PC-3 (cell line): Measurements from ENCODE around the gene PPFIBP2. TPM values are rescaled to one million over a fixed set of nuclear protein-coding genes. Genes with fewer than 3 reads are reported as not detected.

Experiments used
- ATAC-seq: fragments of 200-7000 bp; cut with Tn5 transposase; 2 replicates; pipeline ENCODE4 v1.9.1; 2020; ENCODE audit warnings: mild to moderate bottlenecking, moderate library complexity
- BruUV-seq: library from RNA; stranded (reverse); fragments of 400-500 nt; replicated peaks from 2 replicates; lab custom pipeline; 2021; lab: Mats Ljungman, UMichigan
- CTCF ChIA-PET: fragments of 300-600 bp; sonication (Branson Sonifier 250); formaldehyde crosslinking; loops from one replicate; lab custom pipeline; 2022; ENCODE audit warnings: antibody characterized with exemption; lab: Charles Lee
- POLR2A ChIA-PET: fragments of 300-600 bp; sonication (Branson Sonifier 250); formaldehyde crosslinking; loops from one replicate; lab custom pipeline; 2022; ENCODE audit warnings: antibody characterized with exemption; ENCODE audit not compliant: unreplicated experiment; lab: Charles Lee
- DNase-seq: peaks from one replicate; pipeline ENCODE4 v3.0.0-alpha.2; 2015
- H2AFZ ChIP-seq: fragments of 300-600 bp; sonication (generic); 2 replicates; pipeline ENCODE4 v1.6.0; 2016; ENCODE audit warnings: antibody characterized with exemption, low read length
- H3F3A ChIP-seq: fragments of 300-600 bp; sonication (generic); one replicate; pipeline ENCODE4 v1.6.0; 2017; ENCODE audit warnings: antibody characterized with exemption, low read length, control low read depth, mild to moderate bottlenecking; ENCODE audit not compliant: unreplicated experiment
- H3K27ac ChIP-seq: fragments of 300-600 bp; sonication (generic); 2 replicates; pipeline ENCODE4 v1.5.1; 2016; ENCODE audit warnings: mild to moderate bottlenecking, low read length
- H3K27me3 ChIP-seq: fragments of 300-600 bp; sonication (generic); 2 replicates; pipeline ENCODE4 v1.6.1; 2016; ENCODE audit warnings: low read length, mixed read lengths
- H3K36me3 ChIP-seq: fragments of 300-600 bp; sonication (generic); 2 replicates; pipeline ENCODE4 v1.6.1; 2016; ENCODE audit warnings: low read depth, mixed run types, low read length, mixed read lengths
- H3K4me1 ChIP-seq: fragments of 300-600 bp; sonication (generic); 2 replicates; pipeline ENCODE4 v1.5.1; 2016; ENCODE audit warnings: low read length; ENCODE audit not compliant: insufficient read depth
- H3K4me2 ChIP-seq: fragments of 300-600 bp; sonication (generic); 2 replicates; pipeline ENCODE4 v1.6.0; 2016; ENCODE audit warnings: low read length
- H3K4me3 ChIP-seq: fragments of 300-600 bp; sonication (generic); 2 replicates; pipeline ENCODE4 v1.5.1; 2016; ENCODE audit warnings: mild to moderate bottlenecking, low read length, mixed read lengths
- H3K79me2 ChIP-seq: fragments of 300-600 bp; sonication (generic); 2 replicates; pipeline ENCODE4 v1.6.1; 2017; ENCODE audit warnings: low read length, mixed read lengths
- H3K9ac ChIP-seq: fragments of 300-600 bp; sonication (generic); 2 replicates; pipeline ENCODE4 v1.6.0; 2016; ENCODE audit warnings: mild to moderate bottlenecking, low read length
- H3K9me2 ChIP-seq: fragments of 300-600 bp; sonication (generic); replicated peaks from 2 replicates; pipeline ENCODE4 v1.6.1; 2016; ENCODE audit warnings: mixed run types, low read length, mixed read lengths
- H3K9me3 ChIP-seq: fragments of 300-600 bp; sonication (generic); 2 replicates; pipeline ENCODE4 v1.6.1; 2016; ENCODE audit warnings: low read length, mixed read lengths
- H4K20me1 ChIP-seq: fragments of 300-600 bp; sonication (generic); 2 replicates; pipeline ENCODE4 v1.6.1; 2016; ENCODE audit warnings: low read length, mixed read lengths
- EZH2 ChIP-seq: fragments of 300-600 bp; sonication (generic); IDR thresholded peaks from one replicate; pipeline ENCODE4 v1.6.1; 2017; ENCODE audit warnings: antibody characterized with exemption, mild to moderate bottlenecking, low read length; ENCODE audit not compliant: unreplicated experiment
- EZH2phosphoT487 ChIP-seq: fragments of 300-600 bp; sonication (generic); IDR thresholded peaks from 2 replicates; pipeline ENCODE4 v1.6.1; 2018; ENCODE audit warnings: mild to moderate bottlenecking, antibody characterized with exemption, low read length, borderline replicate concordance
- intact Hi-C: fragments of 100-400 bp; cut with micrococcal nuclease; formaldehyde crosslinking; loops from 2 replicates; pipeline ENCODE4 v1.9.0; 2023
- total RNA-seq: library from RNA; depleted of rRNA; stranded (reverse); fragments of >200 nt; gene quantifications from 2 replicates; pipeline ENCODE4 v1.2.3, GENCODE V29; 2014
- TF ChIP-seq, protein P1 (sequence below): fragments of 300-600 bp; sonication (generic); conservative IDR thresholded peaks from 2 replicates; pipeline ENCODE4 v1.5.1; 2017; ENCODE audit warnings: antibody characterized with exemption, low read depth, mild to moderate bottlenecking, low read length

The PPFIBP2 gene
- total RNA-seq, 1 experiment from 2014 or later: 3.2 TPM

DNA sequence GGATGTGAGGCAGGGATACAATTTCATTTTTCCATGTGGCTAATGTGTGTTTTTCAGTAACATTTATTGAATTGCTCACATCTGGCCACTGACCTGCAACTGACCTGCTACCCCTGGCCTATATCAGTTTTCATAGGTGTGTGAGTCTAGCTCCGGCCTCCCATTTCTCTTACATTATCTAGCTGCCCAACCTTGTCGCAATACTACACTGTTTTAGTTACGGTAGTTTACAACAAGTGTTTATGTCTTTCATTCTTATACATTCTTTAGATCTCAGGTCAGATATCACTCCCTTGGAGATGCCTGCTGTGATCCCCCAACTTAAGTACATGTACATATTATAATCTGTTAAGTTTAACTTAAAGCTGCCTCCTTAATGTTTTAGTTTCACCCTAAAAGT, 161.8 kb downstream of the PPFIBP2 start:
- Histone ChIP-seq H4K20me1 (no peaks in the 10 kb centered on the region), H3K27ac (peak overlapping the region; percentile 80; the same call in 1 of the 2 replicates), H2AFZ (no peak overlapping the region), H3K4me3 (no peak overlapping the region), H3K79me2 (no peaks in the 10 kb centered on the region), H3K4me2 (0 out of 2 replicates have a peak overlapping the region, but pooled peaks have one; percentile 18), H3K36me3 (no peaks in the 10 kb centered on the region), H3K4me1 (peaks cover 30% of the 10 kb centered on the region), H3K9ac (no peak overlapping the region), H3K27me3 (no peaks in the 10 kb centered on the region), H3K9me3 (no peaks in the 10 kb centered on the region), H3F3A (no peaks in the 10 kb centered on the region), H3K9me2 (no peaks in the 10 kb centered on the region)
- DNase-seq: peak; percentile 12
- ChIA-PET CTCF (no interaction called here), POLR2A (no interaction called here)
- intact Hi-C loops: no loop called here
- TF ChIP-seq, protein P1, sequence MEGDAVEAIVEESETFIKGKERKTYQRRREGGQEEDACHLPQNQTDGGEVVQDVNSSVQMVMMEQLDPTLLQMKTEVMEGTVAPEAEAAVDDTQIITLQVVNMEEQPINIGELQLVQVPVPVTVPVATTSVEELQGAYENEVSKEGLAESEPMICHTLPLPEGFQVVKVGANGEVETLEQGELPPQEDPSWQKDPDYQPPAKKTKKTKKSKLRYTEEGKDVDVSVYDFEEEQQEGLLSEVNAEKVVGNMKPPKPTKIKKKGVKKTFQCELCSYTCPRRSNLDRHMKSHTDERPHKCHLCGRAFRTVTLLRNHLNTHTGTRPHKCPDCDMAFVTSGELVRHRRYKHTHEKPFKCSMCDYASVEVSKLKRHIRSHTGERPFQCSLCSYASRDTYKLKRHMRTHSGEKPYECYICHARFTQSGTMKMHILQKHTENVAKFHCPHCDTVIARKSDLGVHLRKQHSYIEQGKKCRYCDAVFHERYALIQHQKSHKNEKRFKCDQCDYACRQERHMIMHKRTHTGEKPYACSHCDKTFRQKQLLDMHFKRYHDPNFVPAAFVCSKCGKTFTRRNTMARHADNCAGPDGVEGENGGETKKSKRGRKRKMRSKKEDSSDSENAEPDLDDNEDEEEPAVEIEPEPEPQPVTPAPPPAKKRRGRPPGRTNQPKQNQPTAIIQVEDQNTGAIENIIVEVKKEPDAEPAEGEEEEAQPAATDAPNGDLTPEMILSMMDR: no peak
- no peak for TF ChIP-seq EZH2phosphoT487
- TF ChIP-seq EZH2: no peak
- ATAC-seq: no peak
- BruUV-seq: no TSS peak

DNA sequence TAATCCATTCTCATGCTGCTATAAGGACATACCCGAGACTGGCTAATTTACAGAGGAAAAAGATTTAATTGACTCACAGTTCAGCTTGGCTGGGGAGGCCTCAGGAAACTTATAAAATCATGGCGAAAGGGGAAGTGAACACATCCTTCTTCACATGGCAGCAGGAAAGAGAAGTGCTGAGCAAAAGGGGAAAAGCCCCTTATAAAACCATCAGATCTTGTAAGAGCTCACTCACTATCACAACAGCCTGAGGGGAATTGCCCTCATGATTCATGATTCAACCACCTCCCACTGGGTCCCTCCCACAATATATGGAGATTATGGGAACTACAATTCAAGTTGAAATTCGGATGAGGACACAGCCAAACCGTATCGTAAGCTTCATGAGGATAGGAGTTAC, 163.3 kb downstream of the PPFIBP2 start:
- TF ChIP-seq, protein P1: no peak
- TF ChIP-seq EZH2 (no peak), EZH2phosphoT487 (no peak)
- 0 out of 2 replicates have a peak overlapping the region, but pooled peaks have one; percentile 20 for H3K9ac ChIP-seq
- POLR2A ChIA-PET: no interaction called here
- peaks cover 7% of the 10 kb centered on the region; the same call in 1 of the 2 replicates for H3K27me3 ChIP-seq
- intact Hi-C loops: no loop called here
- H4K20me1 ChIP-seq: no peaks in the 10 kb centered on the region
- H2AFZ ChIP-seq: 0 out of 2 replicates have a peak overlapping the region, but pooled peaks have one; percentile 2
- peak overlapping the region; percentile 34 for H3K4me2 ChIP-seq
- no peaks in the 10 kb centered on the region for H3F3A ChIP-seq
- CTCF ChIA-PET: interaction anchor here (1.1 kb wide), 1 partner anchor 310 kb away, joined by 3 read pairs; the partner anchor contains the start of gene EIF3F
- ATAC-seq (peak; percentile 64), DNase-seq (peak; percentile 87)
- H3K9me2 ChIP-seq: no peaks in the 10 kb centered on the region
- H3K9me3 ChIP-seq: no peaks in the 10 kb centered on the region
- H3K36me3 ChIP-seq: no peaks in the 10 kb centered on the region
- H3K4me3 ChIP-seq: 0 out of 2 replicates have a peak overlapping the region, but pooled peaks have one; percentile 14
- BruUV-seq: no TSS peak
- peaks cover 19% of the 10 kb centered on the region for H3K4me1 ChIP-seq
- peak overlapping the region; percentile 80 for H3K27ac ChIP-seq
- H3K79me2 ChIP-seq: no peaks in the 10 kb centered on the region

DNA sequence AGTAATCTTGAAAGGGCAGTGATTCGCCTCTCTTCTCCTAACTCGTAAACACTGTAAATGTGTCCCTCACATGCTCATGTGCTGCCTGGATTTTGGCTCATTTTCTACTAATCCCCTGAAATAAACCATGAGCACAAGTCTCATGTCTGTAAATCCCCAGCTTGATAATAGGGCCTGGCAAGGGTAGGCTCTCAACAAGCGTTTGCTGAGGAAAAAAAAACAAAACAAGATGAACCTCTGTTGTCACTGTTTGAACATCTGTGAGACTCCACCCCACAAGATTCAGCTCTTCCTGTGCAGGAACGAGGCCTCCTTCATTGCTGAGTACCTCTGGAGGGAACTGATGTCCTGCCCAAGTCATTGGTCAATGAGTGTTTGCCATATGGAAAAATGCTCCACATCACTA, 164.0 kb downstream of the PPFIBP2 start:
- TF ChIP-seq, protein P1: no peak
- TF ChIP-seq EZH2phosphoT487 (no peak), EZH2 (no peak)
- intact Hi-C loops: no loop called here
- Histone ChIP-seq H3K4me1 (peaks cover 19% of the 10 kb centered on the region), H3K4me2 (peak overlapping the region; percentile 9), H3K36me3 (no peaks in the 10 kb centered on the region), H3K9ac (peak overlapping the region; percentile 17; the same call in 1 of the 2 replicates), H3K27ac (peak overlapping the region; percentile 65), H4K20me1 (no peaks in the 10 kb centered on the region), H2AFZ (peak overlapping the region; percentile 26; the same call in 1 of the 2 replicates), H3K79me2 (no peaks in the 10 kb centered on the region), H3F3A (no peaks in the 10 kb centered on the region), H3K4me3 (no peak overlapping the region), H3K9me3 (no peaks in the 10 kb centered on the region), H3K27me3 (peaks cover 15% of the 10 kb centered on the region; the same call in 1 of the 2 replicates), H3K9me2 (no peaks in the 10 kb centered on the region)
- ATAC-seq: no peak
- POLR2A ChIA-PET: no interaction called here
- CTCF ChIA-PET: interaction anchor here (1.1 kb wide), 1 partner anchor 309 kb away, joined by 3 read pairs; the partner anchor contains the start of gene EIF3F
- DNase-seq: peak; percentile 12
- no TSS peak for BruUV-seq
